CD14-positive monocyte (primary cell): ENCODE data around the gene PNMA6A. TPM values are rescaled to one million over a fixed set of nuclear protein-coding genes. Genes with fewer than 3 reads are reported as not detected.
"Not testable (repeated sequence)": the region's sequence is repeated elsewhere in the genome, so short reads cannot be mapped to it uniquely, and the experiment has no call there.

ENCODE experiments used
- DNase-seq, 3 donors: peaks; one replicate each; pipeline ENCODE4 v3.0.0-alpha.2; 2011 to 2022
- H2AFZ ChIP-seq: 2 replicates; pipeline ENCODE4 v1.6.0; 2012; ENCODE audit warnings: mild to moderate bottlenecking, low read depth, low read length, inconsistent platforms; ENCODE audit not compliant: insufficient read depth, poor library complexity, severe bottlenecking
- H3K27ac ChIP-seq, 2 donors: 1 replicate in 1 of 2; 2 replicates in 1 of 2; pipeline ENCODE4 v1.5.1; 2012 to 2013; ENCODE audit warnings: low read length in 2 of 2, control low read depth in 1 of 2, inconsistent platforms in 1 of 2, low read depth in 1 of 2, mild to moderate bottlenecking in 1 of 2
- H3K27me3 ChIP-seq, 2 donors: one replicate each; pipeline versions ENCODE4 v1.6.0 to v1.6.1; 2011 to 2013; ENCODE audit warnings: low read length in 2 of 2; ENCODE audit not compliant: control insufficient read depth in 2 of 2, insufficient read depth in 2 of 2
- H3K36me3 ChIP-seq, 2 donors: replicated peaks in 1 of 2; 1 replicate in 1 of 2; 2 replicates in 1 of 2; pipeline versions ENCODE4 v1.5.1 to v1.6.1; 2012 to 2013; ENCODE audit warnings: low read length in 2 of 2, control low read depth in 1 of 2, inconsistent platforms in 1 of 2, mild to moderate bottlenecking in 1 of 2; ENCODE audit not compliant: insufficient read depth in 2 of 2, control insufficient read depth in 1 of 2
- H3K4me1 ChIP-seq, 2 donors: 1 replicate in 1 of 2; 2 replicates in 1 of 2; pipeline versions ENCODE4 v1.5.1 to v1.6.1; 2012 to 2013; ENCODE audit warnings: low read length in 2 of 2, control low read depth in 1 of 2, inconsistent platforms in 1 of 2, mild to moderate bottlenecking in 1 of 2, moderate library complexity in 1 of 2; ENCODE audit not compliant: insufficient read depth in 2 of 2, control insufficient read depth in 1 of 2
- H3K4me2 ChIP-seq: replicated peaks from 2 replicates; pipeline ENCODE3; 2012; ENCODE audit warnings: low read length, moderate library complexity, mild to moderate bottlenecking; ENCODE audit not compliant: poor library complexity, severe bottlenecking; ENCODE audit errors: extremely low read depth
- H3K4me3 ChIP-seq, 3 experiments: fragments of 200-600 bp in 1 of 3; sonication (generic) in 1 of 3; replicated peaks in 1 of 3; 1 replicate in 2 of 3; 2 replicates in 1 of 3; pipeline ENCODE4 v1.5.1; 2011 to 2013; ENCODE audit warnings: low read length in 3 of 3, mild to moderate bottlenecking in 3 of 3, control low read depth in 2 of 3, low read depth in 2 of 3, inconsistent platforms in 1 of 3, moderate library complexity in 1 of 3
- H3K79me2 ChIP-seq: 2 replicates; pipeline ENCODE4 v1.6.0; 2012; ENCODE audit warnings: mild to moderate bottlenecking, control low read depth, inconsistent platforms, low read length, moderate library complexity; ENCODE audit not compliant: insufficient read depth
- H3K9ac ChIP-seq: 2 replicates; pipeline ENCODE4 v1.6.0; 2017; ENCODE audit warnings: low read length, mild to moderate bottlenecking; ENCODE audit not compliant: insufficient read depth, poor library complexity, severe bottlenecking
- H3K9me3 ChIP-seq, 2 donors: replicated peaks in 1 of 2; 1 replicate in 1 of 2; 2 replicates in 1 of 2; pipeline versions ENCODE4 v1.5.1 to v1.6.1; 2012 to 2013; ENCODE audit warnings: low read length in 2 of 2, control low read depth in 1 of 2; ENCODE audit not compliant: control insufficient read depth in 1 of 2, insufficient read depth in 1 of 2
- H4K20me1 ChIP-seq: 2 replicates; pipeline ENCODE4 v1.6.0; 2012; ENCODE audit warnings: mild to moderate bottlenecking, low read length, control low read depth, moderate library complexity; ENCODE audit not compliant: insufficient read depth
- H3K27ac Mint-ChIP-seq, 7 donors: one replicate each; pipeline ENCODE4 v1.8.0; 2020; ENCODE audit warnings: mild to moderate bottlenecking in 7 of 7, mixed read lengths in 7 of 7, moderate library complexity in 6 of 7, inconsistent platforms in 2 of 7
- H3K27me3 Mint-ChIP-seq, 3 donors: one replicate each; pipeline ENCODE4 v1.8.0; 2021 to 2022; ENCODE audit warnings: low read depth in 3 of 3, mild to moderate bottlenecking in 3 of 3, mixed read lengths in 3 of 3, moderate library complexity in 3 of 3, inconsistent platforms in 1 of 3
- H3K36me3 Mint-ChIP-seq, 2 donors: one replicate each; pipeline ENCODE4 v1.8.0; 2020; ENCODE audit warnings: mixed read lengths in 2 of 2, inconsistent platforms in 1 of 2, mild to moderate bottlenecking in 1 of 2
- H3K4me1 Mint-ChIP-seq: one replicate; pipeline ENCODE4 v1.8.0; 2020; ENCODE audit warnings: mild to moderate bottlenecking, mixed read lengths
- H3K4me3 Mint-ChIP-seq, 2 donors: one replicate each; pipeline ENCODE4 v1.8.0; 2020; ENCODE audit warnings: mild to moderate bottlenecking in 2 of 2, mixed read lengths in 2 of 2, moderate library complexity in 1 of 2
- H3K9me3 Mint-ChIP-seq, 7 donors: one replicate each; pipeline ENCODE4 v1.8.0; 2020 to 2022; ENCODE audit warnings: mixed read lengths in 7 of 7, mild to moderate bottlenecking in 6 of 7, moderate library complexity in 6 of 7, inconsistent platforms in 2 of 7
- WGBS: methylation state at CpG from one replicate; pipeline ENCODE4 v1.1.5; 2013; ENCODE audit warnings: missing lambda C conversion rate; ENCODE audit not compliant: insufficient coverage; 5-methylcytosine and 5-hydroxymethylcytosine counted together
- intact Hi-C, 2 donors: fragments of 100-400 bp; cut with micrococcal nuclease; formaldehyde crosslinking; loops; one replicate each; pipeline versions ENCODE4 v1.15.0 to v1.15.1; 2023
- polyA plus RNA-seq, 3 donors: library from polyadenylated mRNA; depleted of rRNA in 1 of 3; unstranded in 2 of 3; stranded (reverse) in 1 of 3; fragments of 300-500 nt in 2 of 3; fragments of >200 nt in 1 of 3; fragmentation: Illumina TruSeq in 2 of 3; gene quantifications; 1 replicate in 2 of 3; 2 replicates in 1 of 3; pipeline ENCODE4 v1.2.3, GENCODE V29; 2012 to 2021
- small RNA-seq: library from RNA; depleted of rRNA; stranded (forward); fragments of <200 nt; gene quantifications from one replicate; pipeline ENCODE3, GENCODE V24; 2012; ENCODE audit warnings: low read depth; ENCODE audit not compliant: insufficient read length

The PNMA6A gene
- polyA plus RNA-seq, 3 donors: 0.04 to 0.12 TPM; not detected in 1

DNA sequence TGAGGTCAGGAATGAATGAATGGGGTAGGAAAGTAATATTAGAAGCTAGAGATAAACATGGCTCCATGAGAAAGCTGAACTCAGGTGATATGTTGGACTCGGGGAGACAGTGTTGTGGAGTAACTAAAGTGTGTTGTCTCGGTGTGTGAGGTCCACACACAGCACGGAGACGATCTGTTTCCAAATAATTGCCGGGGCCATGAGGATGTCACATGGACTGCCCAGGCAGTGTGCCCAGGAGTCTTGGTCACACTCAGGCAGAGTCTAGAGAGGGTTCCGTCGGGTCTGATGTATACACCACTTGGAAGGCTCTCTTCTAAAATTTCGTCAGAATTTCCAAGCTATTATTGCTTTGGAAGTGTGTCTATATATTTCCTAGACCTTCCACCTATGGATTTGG is 48.0 kb downstream of the PNMA6A start:
- H3K4me1 Mint-ChIP-seq, H3K9me3 ChIP-seq, H2AFZ ChIP-seq, H3K4me1 ChIP-seq, H3K4me3 ChIP-seq, H3K9ac ChIP-seq, H3K27me3 ChIP-seq, H3K27me3 Mint-ChIP-seq, H3K36me3 ChIP-seq, H3K27ac Mint-ChIP-seq, H3K4me3 Mint-ChIP-seq, DNase-seq, H3K36me3 Mint-ChIP-seq, H3K79me2 ChIP-seq, H3K9me3 Mint-ChIP-seq, intact Hi-C loops, H4K20me1 ChIP-seq, H3K4me2 ChIP-seq, H3K27ac ChIP-seq: not testable (repeated sequence)
- WGBS: no CpG with 5 or more reads among the region's 8 CpGs

DNA sequence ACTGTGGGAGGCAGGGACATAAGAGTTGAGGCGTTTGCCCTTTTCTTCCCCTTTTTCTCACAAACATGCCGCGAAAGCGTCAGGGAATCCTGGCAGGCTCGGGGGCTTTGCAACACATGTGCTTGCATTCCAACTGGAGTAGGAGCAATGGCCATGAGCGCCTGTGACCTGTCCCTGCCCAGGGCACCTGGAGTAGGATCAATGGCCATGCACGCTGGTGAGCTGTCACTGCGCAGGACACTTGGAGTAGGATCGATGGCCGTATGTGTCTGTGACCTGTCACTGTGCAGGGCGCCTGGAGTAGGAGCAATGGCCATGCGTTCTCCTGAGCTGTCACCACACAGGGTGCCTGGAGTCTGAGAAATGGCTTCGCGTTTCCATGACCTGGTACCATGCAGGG is 51.2 kb downstream of the PNMA6A start:
- H4K20me1 ChIP-seq, H3K4me3 ChIP-seq, H3K36me3 ChIP-seq, H3K4me1 ChIP-seq, H3K9me3 ChIP-seq, H3K27me3 ChIP-seq, H3K9me3 Mint-ChIP-seq, H3K79me2 ChIP-seq, H3K27ac Mint-ChIP-seq, H3K36me3 Mint-ChIP-seq, H3K4me3 Mint-ChIP-seq, intact Hi-C loops, H3K4me1 Mint-ChIP-seq, H3K27me3 Mint-ChIP-seq, H3K4me2 ChIP-seq, DNase-seq, H3K9ac ChIP-seq, H2AFZ ChIP-seq, H3K27ac ChIP-seq: not testable (repeated sequence)
- no CpG with 5 or more reads among the region's 14 CpGs for WGBS

Small RNA genes within 50 kb of the gene (small RNA-seq; reads per million reads assigned to genes)
- gene AC243428.1: not detected

Other genes with a start within 250 kb of the PNMA6A start
- 10 to 100 TPM in 2 of 3 donors, 1 to 10 TPM in 1; 5.4 to 26.7 (median 19.9) TPM for gene CETN2, start 241.7 kb upstream of the PNMA6A start, polyA plus RNA-seq
- gene NSDHL, start 241.4 kb upstream of the PNMA6A start, polyA plus RNA-seq: 10 to 100 TPM in 2 of 3 donors, 1 to 10 TPM in 1; 8.2 to 21.3 (median 19.9) TPM
- gene ZNF185, start 174.4 kb upstream of the PNMA6A start, polyA plus RNA-seq: 10 to 100 TPM; 39.1 to 82.9 (median 40.5) TPM
- 1 to 10 TPM in 1 of 3 donors, under 1 TPM in 1, not detected in 1; 0.06 to 2.1 TPM for gene PNMA5, start 78.3 kb upstream of the PNMA6A start, polyA plus RNA-seq
- under 1 TPM in 1 of 3 donors, not detected in 2; 0.79 TPM for gene PNMA3, start 16.0 kb upstream of the PNMA6A start, polyA plus RNA-seq
- gene MAGEA1, start 106.8 kb downstream of the PNMA6A start, polyA plus RNA-seq: not detected
- gene PNMA6F, start 249.3 kb downstream of the PNMA6A start, polyA plus RNA-seq: not detected